ENCODE results near the gene TRRAP.

Gene TRRAP

GRCh38 chr7:98990356-98990755 is 112.0 kb downstream of the TRRAP start:
- no peak for DNase-seq (ENCODE audit: low spot score)

GRCh38 chr7:98991141-98991540 is 112.8 kb downstream of the TRRAP start:
- no peak for DNase-seq (ENCODE audit: low spot score)

GRCh38 chr7:98992076-98992475 is 113.7 kb downstream of the TRRAP start:
- DNase-seq (ENCODE audit: low spot score) = no peak

GRCh38 chr7:98993024-98993897 is 114.9 kb downstream of the TRRAP start:
- DNase-seq (ENCODE audit: low spot score) = no peak

- no peak for DNase-seq (ENCODE audit: low spot score)
These were observed 116.0 kb downstream of the TRRAP start for GRCh38 chr7:98994046-98994944.

GRCh38 chr7:98995111-98995510 is 116.8 kb downstream of the TRRAP start:
- no peak for DNase-seq (ENCODE audit: low spot score)

GRCh38 chr7:98995523-98996149 is 117.3 kb downstream of the TRRAP start:
- DNase-seq (ENCODE audit: low spot score) = no peak

- no peak for DNase-seq (ENCODE audit: low spot score)
These were observed 117.8 kb downstream of the TRRAP start for GRCh38 chr7:98996150-98996552.

- no peak for DNase-seq (ENCODE audit: low spot score)
These were observed 119.5 kb downstream of the TRRAP start for GRCh38 chr7:98997846-98998245.

GRCh38 chr7:98998821-98999725 is 120.7 kb downstream of the TRRAP start:
- DNase-seq (ENCODE audit: low spot score) = no peak

GRCh38 chr7:99000196-99000903 is 122.0 kb downstream of the TRRAP start:
- no peak for DNase-seq (ENCODE audit: low spot score)

- DNase-seq (ENCODE audit: low spot score) = no peak
These were observed 122.7 kb downstream of the TRRAP start for GRCh38 chr7:99000904-99001465.

GRCh38 chr7:99001482-99002147 is 123.3 kb downstream of the TRRAP start:
- DNase-seq (ENCODE audit: low spot score) = no peak

GRCh38 chr7:99002148-99002826 is 124.0 kb downstream of the TRRAP start:
- DNase-seq (ENCODE audit: low spot score) = no peak

- DNase-seq (ENCODE audit: low spot score) = no peak
These were observed 124.5 kb downstream of the TRRAP start for GRCh38 chr7:99002827-99003212.

GRCh38 chr7:99003419-99003818 is 125.1 kb downstream of the TRRAP start:
- DNase-seq (ENCODE audit: low spot score) = no peak

- DNase-seq (ENCODE audit: low spot score) = no peak
These were observed 125.9 kb downstream of the TRRAP start for GRCh38 chr7:99004216-99004615.

GRCh38 chr7:99004781-99005500 is 126.6 kb downstream of the TRRAP start:
- no peak for DNase-seq (ENCODE audit: low spot score)

- no peak for DNase-seq (ENCODE audit: low spot score)
These were observed 127.4 kb downstream of the TRRAP start for GRCh38 chr7:99005776-99006175.
